Renal cortex interstitium (tissue), 11 donors: ENCODE measurements around the gene PTPN21. TPM values are rescaled to one million over a fixed set of nuclear protein-coding genes. Genes with fewer than 3 reads are reported as not detected.

Experiments used
- DNase-seq, 11 donors: peaks; one replicate each; pipeline ENCODE4 v3.0.0-alpha.2; 2013; ENCODE audit warnings: low read depth in 9 of 11, low spot score in 4 of 11; ENCODE audit errors: extremely low read depth in 1 of 11
- polyA plus RNA-seq, 3 donors: library from polyadenylated mRNA; unstranded; fragments of 120-200 nt; gene quantifications; one replicate each; pipeline ENCODE4 v1.2.1, GENCODE V29; 2013; ENCODE audit not compliant: insufficient read length in 3 of 3

PTPN21 gene
- polyA plus RNA-seq, 3 donors = 34.9 to 38.3 (median 37.7) TPM

GRCh38 chr14:88519907-88520306 is 34.9 kb downstream of the PTPN21 start:
- DNase-seq = no peak

GRCh38 chr14:88518592-88519512 is 36.0 kb downstream of the PTPN21 start:
- DNase-seq = no peak

DNA sequence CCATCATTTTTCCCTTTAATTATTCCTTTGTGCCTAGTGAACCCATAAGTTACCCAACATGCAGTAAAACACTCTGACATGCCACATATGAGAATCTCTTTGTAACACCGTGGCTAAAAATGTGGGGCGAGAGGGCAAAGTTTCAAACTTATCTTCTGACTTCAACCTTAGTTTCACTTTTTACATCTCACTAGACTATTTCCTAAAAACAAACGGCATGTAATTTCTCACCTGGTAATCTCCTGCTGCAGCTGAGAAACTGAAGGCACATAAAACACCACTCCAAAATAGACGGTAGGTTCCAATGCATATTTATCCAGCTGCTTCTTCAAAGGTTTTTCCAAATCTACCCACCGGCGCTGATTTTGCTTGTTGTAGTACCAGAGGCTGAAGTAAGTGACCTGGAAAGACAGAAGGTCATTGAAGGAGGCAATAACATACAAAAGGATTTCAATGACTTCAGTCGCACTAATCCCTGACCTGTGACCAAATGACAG is 37.9 kb downstream of the PTPN21 start:
- DNase-seq = peak in 5 of 11 donors; percentile 4 to 32 (median 20)

DNA sequence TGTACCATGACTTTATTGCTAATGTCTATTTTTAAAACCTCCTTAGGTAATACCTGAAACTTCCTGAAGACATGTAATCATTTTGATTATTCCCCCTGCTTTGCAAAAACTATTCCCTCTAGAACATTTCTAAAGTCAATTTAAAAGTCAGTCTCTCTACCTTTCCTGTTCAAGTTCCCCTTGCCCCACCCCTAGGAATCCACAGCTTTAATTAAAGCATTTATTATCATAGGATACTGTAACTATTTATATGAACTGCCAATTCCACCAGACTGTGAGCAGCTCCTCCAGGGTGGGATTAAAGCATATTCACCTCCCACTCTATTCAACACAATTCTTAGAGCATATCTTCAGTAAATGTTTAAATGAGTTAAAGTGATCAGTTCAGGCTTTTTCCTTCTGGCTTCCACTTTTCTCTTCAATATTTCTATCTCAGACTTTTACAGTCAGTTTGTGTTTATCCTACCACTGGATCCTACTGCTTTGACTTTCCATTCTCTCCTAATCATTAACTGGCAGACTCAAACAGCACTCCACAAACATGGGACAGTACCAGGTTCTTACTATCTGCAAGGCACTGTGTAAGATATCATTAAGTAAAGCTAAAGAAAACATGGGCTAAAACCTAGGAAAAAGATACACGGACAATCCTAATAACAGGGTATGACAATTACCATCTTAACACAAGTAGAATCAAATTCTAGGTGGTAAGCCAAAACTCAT is 39.1 kb downstream of the PTPN21 start:
- peak in 1 of 11 donors; percentile 18 for DNase-seq

DNA sequence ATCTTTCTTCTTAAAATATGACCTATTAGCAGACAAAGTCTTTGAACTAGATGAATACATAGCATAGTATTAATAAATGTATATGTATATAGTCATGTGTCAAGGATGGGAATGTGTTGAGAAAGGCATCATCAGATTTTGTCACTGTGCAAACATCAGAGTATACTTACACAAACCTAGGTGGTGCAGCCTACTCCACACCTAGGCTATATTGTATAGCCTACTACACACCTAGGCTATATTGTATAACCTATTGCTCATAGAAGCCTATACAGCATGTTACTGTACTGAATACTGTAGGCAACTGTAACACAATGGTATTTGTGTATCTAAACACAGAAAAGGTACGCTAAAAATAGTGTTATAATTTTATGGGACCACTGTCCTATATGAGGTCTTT is 47.6 kb downstream of the PTPN21 start:
- no peak for DNase-seq

- no peak for DNase-seq
Observed at GRCh38 chr14:88505621-88506020, 49.2 kb downstream of the PTPN21 start.

DNA sequence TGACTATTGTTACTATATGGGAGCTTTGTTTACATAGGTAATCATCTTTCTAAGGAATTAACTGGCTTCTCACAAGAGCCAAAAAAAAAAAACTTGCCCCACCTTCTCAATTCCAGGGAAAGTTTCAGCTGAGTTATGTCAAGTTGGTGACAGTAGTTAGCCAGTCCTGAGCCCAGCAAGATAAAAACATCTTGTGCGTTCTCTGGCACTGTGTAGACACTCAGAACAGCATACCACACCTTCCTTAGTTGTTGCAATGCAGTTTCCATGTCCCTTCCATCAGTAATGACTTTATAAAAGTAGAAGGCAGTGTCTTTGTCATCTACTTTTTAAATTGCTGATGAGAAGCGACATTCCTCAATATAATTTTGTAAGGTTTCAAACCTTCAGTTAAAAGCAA is 50.2 kb downstream of the PTPN21 start:
- DNase-seq = no peak

- no peak for DNase-seq
Observed at GRCh38 chr14:88503754-88504406, 50.9 kb downstream of the PTPN21 start.

GRCh38 chr14:88502740-88503139 is 52.1 kb downstream of the PTPN21 start:
- DNase-seq = no peak

- no peak for DNase-seq
Observed at GRCh38 chr14:88500611-88501010, 54.2 kb downstream of the PTPN21 start.

DNA sequence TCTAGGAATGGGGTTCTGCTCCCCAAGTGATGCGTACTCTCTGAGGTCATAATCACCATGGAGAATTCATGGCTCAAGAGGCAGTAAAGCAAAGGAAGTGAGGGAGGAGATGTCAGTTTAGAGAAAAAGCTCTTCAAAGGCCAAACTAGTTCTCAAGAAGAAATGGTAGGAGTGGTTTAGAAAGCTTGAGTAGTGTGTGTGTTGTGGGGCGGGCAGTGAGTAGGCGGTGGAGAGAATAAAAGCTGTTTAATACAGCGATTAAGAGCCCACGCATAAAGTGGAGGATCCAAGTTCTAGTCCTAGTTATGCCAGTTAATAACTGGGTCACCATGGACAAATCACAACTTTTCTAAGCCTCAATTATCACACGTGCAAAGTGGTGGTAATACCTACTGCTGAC is 55.6 kb downstream of the PTPN21 start:
- DNase-seq = no peak

- DNase-seq = no peak
Observed at GRCh38 chr14:88496414-88496813, 58.4 kb downstream of the PTPN21 start.

- DNase-seq = no peak
Observed at GRCh38 chr14:88493392-88494185, 61.2 kb downstream of the PTPN21 start.

DNA sequence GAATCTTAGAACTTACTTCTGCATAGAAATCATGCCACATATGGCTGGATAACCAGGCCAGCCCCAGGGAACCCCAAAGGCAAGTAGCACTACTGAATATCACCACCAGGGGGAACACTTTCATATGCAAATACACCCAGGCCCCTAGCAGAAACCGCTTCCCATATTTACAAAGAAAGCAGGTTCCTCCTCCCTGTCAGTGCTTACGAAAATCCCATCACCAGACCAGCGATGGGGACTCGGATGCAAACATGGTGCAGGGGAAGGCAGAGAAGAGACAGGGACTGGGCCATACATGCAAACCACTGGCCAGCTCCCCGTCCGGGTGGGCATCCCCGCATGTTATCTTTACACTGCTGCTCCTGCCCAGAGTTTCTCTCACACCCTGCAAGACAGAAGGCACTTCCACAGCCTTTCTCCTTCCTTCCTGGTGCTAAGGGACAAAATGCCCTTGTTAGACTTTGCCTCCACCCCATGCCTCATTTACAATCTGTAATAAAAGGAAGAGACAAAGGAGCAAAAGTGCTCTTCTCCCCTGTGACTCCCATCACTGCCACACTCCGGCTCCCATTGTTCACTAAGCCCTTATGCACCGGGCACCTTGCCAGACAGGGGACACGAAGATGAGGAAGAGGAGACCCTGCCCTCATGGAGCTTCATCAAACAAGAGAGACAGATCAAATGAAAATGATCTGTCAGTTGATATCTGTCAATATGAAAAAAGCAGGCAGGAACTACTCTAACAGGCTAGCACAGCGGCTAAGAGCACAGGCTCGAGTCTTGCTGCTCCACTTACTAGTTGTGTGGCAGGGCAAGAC is 62.3 kb downstream of the PTPN21 start:
- DNase-seq = peak; percentile 50 to 74 (median 61)

DNA sequence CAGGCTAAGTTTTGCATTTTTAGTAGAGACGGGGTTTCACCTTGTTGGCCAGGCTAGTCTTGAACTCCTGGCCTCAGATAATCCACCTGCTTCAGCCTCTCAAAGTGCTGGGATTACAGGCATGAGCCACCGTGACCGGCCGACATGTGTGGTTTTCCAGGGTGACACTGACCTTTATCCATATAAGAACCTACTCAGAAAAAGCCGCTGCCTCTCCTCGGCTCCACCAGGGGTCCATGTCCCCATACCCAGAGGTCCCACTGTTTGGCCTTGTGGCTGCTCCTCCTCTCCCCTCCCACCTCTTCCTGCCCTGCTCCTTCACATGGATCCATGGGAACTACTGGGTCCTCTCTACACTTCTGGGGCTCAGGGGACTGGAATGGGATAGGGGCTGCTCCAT is 64.6 kb downstream of the PTPN21 start:
- DNase-seq = no peak

DNA sequence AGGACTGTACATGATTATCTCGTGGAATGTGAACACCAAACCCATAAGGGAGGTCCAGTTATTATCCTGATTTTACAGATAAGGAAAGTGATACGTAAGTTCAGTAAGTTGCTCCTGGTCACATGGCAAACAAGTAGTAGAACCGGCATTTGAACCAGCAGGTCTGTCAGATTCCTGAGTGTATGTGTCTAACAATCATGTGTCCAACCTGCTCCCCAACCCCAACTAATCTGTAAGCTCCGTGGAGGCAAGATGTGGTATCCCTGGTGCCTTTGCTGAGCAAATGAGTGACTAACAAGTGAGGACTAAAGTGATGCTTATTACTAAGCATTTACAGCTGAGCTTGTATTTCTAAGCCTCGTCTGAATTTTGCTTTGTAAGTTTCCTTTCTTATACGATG is 65.9 kb downstream of the PTPN21 start:
- no peak for DNase-seq

DNA sequence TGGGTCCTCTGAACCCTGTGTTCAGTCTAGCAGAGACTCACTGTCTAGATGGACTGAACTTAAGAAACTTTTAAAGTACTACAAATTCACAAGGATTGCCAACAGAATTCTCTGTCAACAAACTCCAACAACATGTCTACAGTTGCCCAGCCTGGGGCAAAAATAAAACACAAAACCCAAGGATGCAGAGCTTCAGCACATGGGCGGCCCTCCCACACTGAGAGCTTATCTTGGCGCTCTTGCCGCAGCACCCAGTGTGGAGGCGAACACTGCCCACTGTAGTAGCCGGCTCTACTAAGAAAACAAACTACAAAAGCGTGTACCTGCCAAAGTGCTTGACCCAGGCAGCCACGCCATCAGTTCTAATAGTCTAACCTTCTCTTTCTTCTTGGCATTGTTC is 66.7 kb downstream of the PTPN21 start:
- no peak for DNase-seq

- DNase-seq = no peak
Observed at GRCh38 chr14:88482524-88482923, 72.3 kb downstream of the PTPN21 start.
